ENCODE measurements around the gene GRHL1.

DNA sequence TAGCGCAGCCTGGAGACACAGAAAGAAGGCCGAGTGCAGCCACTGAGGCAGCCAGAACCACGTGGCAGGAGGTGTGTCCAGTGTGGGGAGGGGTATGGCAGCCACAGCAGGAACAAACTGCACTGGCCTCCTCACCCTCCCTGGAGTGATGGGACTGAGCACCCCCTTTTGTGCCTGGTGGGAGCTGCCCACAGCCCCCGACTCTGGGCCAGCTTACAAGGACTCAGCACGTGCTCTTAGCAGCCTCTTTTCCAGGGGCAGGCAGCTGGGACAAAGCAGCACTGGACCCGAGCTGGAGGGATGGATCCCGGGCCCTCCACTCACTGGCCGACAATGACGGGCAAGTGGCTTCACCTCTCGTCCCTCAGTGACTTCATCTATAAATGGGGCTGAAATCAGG lies 86.6 kb downstream of the GRHL1 start:
- TF ChIP-seq, protein P1, sequence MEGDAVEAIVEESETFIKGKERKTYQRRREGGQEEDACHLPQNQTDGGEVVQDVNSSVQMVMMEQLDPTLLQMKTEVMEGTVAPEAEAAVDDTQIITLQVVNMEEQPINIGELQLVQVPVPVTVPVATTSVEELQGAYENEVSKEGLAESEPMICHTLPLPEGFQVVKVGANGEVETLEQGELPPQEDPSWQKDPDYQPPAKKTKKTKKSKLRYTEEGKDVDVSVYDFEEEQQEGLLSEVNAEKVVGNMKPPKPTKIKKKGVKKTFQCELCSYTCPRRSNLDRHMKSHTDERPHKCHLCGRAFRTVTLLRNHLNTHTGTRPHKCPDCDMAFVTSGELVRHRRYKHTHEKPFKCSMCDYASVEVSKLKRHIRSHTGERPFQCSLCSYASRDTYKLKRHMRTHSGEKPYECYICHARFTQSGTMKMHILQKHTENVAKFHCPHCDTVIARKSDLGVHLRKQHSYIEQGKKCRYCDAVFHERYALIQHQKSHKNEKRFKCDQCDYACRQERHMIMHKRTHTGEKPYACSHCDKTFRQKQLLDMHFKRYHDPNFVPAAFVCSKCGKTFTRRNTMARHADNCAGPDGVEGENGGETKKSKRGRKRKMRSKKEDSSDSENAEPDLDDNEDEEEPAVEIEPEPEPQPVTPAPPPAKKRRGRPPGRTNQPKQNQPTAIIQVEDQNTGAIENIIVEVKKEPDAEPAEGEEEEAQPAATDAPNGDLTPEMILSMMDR (IDR thresholded peaks at IDR 0.05 in 4 of 5, conservative IDR thresholded peaks at IDR 0.05 in 1 of 5): no peak
- no peak for TF ChIP-seq POLR2A (IDR thresholded peaks at IDR 0.05)
